Type B pancreatic cell (in vitro differentiated cells): Measurements from ENCODE around the gene GALNT10. TPM values are rescaled to one million over a fixed set of nuclear protein-coding genes. Genes with fewer than 3 reads are reported as not detected.

Experiments
- DNase-seq: peaks from one replicate; pipeline ENCODE4 v3.0.0; 2021; ENCODE audit warnings: mixed read lengths; ENCODE audit not compliant: unreplicated experiment; ENCODE audit errors: extremely low spot score
- H3K27ac Mint-ChIP-seq: 2 replicates; pipeline ENCODE4 v1.8.0; 2021; ENCODE audit warnings: mild to moderate bottlenecking, mixed read lengths
- H3K27me3 Mint-ChIP-seq: 2 replicates; pipeline ENCODE4 v1.8.0; 2021; ENCODE audit warnings: mixed read lengths
- H3K36me3 Mint-ChIP-seq: 2 replicates; pipeline ENCODE4 v1.8.0; 2021; ENCODE audit warnings: mixed read lengths
- H3K4me1 Mint-ChIP-seq: one replicate; pipeline ENCODE4 v1.8.0; 2021; ENCODE audit warnings: mixed read lengths; ENCODE audit not compliant: unreplicated experiment
- H3K4me3 Mint-ChIP-seq: 2 replicates; pipeline ENCODE4 v1.8.0; 2021; ENCODE audit warnings: mild to moderate bottlenecking, mixed read lengths
- H3K9me3 Mint-ChIP-seq: 2 replicates; pipeline ENCODE4 v1.8.0; 2021; ENCODE audit warnings: mixed read lengths
- total RNA-seq: library from RNA; stranded (reverse); gene quantifications from 2 replicates; pipeline ENCODE4 v1.2.1, GENCODE V29; 2021; ENCODE audit warnings: low replicate concordance
- TF ChIP-seq, protein P1 (sequence below): fragments of 200-600 bp; sonication (generic); conservative IDR thresholded peaks from 2 replicates; pipeline ENCODE4 v1.5.0; 2021; ENCODE audit warnings: antibody characterized with exemption, mild to moderate bottlenecking

The GALNT10 gene
- total RNA-seq, 1 donor from 2014 or later, result 23.0 TPM

GRCh38 chr5:154391788-154392187 lies 201.3 kb downstream of the GALNT10 start:
- DNase-seq, result no peak
- H3K9me3 Mint-ChIP-seq, result no peaks in the 10 kb centered on the region
- H3K27me3 Mint-ChIP-seq, result peaks cover 2% of the 10 kb centered on the region
- no peak overlapping the region for H3K4me3 Mint-ChIP-seq
- TF ChIP-seq, protein P1, sequence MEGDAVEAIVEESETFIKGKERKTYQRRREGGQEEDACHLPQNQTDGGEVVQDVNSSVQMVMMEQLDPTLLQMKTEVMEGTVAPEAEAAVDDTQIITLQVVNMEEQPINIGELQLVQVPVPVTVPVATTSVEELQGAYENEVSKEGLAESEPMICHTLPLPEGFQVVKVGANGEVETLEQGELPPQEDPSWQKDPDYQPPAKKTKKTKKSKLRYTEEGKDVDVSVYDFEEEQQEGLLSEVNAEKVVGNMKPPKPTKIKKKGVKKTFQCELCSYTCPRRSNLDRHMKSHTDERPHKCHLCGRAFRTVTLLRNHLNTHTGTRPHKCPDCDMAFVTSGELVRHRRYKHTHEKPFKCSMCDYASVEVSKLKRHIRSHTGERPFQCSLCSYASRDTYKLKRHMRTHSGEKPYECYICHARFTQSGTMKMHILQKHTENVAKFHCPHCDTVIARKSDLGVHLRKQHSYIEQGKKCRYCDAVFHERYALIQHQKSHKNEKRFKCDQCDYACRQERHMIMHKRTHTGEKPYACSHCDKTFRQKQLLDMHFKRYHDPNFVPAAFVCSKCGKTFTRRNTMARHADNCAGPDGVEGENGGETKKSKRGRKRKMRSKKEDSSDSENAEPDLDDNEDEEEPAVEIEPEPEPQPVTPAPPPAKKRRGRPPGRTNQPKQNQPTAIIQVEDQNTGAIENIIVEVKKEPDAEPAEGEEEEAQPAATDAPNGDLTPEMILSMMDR, result no peak
- peaks cover 15% of the 10 kb centered on the region for H3K4me1 Mint-ChIP-seq
- no peak overlapping the region for H3K27ac Mint-ChIP-seq
- H3K36me3 Mint-ChIP-seq, result no peaks in the 10 kb centered on the region

GRCh38 chr5:154393850-154394249 lies 203.3 kb downstream of the GALNT10 start:
- H3K4me1 Mint-ChIP-seq, result peaks cover 15% of the 10 kb centered on the region
- no peak overlapping the region for H3K27ac Mint-ChIP-seq
- no peak overlapping the region for H3K4me3 Mint-ChIP-seq
- H3K36me3 Mint-ChIP-seq, result no peaks in the 10 kb centered on the region
- no peaks in the 10 kb centered on the region for H3K9me3 Mint-ChIP-seq
- TF ChIP-seq, protein P1, result no peak
- no peak for DNase-seq
- H3K27me3 Mint-ChIP-seq, result peaks cover 2% of the 10 kb centered on the region

- DNase-seq, result no peak
- H3K27ac Mint-ChIP-seq, result no peak overlapping the region
Measured at GRCh38 chr5:154394307-154394706, 203.8 kb downstream of the GALNT10 start.

DNA sequence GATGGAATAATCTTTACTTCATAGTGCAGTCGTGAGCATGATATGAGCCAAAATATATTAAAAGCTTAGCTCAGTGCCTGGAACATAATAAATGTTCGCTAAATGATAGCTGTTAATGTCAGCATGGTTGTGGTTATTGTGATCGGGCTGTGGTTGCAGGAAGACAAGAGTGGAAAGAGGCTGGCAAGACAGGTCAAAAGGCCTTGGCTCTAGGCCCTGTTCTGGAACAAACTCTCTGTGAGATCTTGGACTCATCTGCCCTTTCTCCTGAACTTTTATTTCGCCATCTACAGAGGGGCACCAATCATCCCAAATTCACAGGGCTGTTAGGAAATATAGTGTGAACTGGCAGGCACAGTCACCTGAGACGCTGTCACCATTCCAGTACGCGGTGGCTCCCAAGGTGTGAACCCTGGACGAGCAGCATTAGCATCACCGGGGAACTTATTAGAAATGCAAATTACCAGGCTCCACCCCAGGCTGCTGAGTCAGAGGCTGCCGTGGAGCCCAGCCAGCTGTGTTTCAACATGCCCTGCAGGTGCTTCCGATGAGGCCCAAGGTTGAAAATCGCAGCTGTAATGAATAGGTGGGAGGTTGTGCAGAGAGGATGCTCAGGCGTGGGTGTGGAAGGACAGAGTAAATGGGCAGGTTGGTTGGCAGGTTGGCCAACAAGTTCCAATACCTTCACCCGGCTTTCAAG lies 205.0 kb downstream of the GALNT10 start:
- no peak for DNase-seq
- Mint-ChIP-seq H3K27me3 (peaks cover 2% of the 10 kb centered on the region), H3K9me3 (no peaks in the 10 kb centered on the region), H3K27ac (no peak overlapping the region), H3K36me3 (no peaks in the 10 kb centered on the region), H3K4me1 (peaks cover 5% of the 10 kb centered on the region), H3K4me3 (no peak overlapping the region)
- TF ChIP-seq, protein P1, result no peak

More at GRCh38 chr5:154394307-154394706, 203.8 kb downstream of the GALNT10 start:
- TF ChIP-seq, protein P1, result no peak
- Mint-ChIP-seq H3K36me3 (no peaks in the 10 kb centered on the region), H3K4me1 (peaks cover 15% of the 10 kb centered on the region), H3K9me3 (no peaks in the 10 kb centered on the region), H3K4me3 (no peak overlapping the region), H3K27me3 (peaks cover 2% of the 10 kb centered on the region)

DNA sequence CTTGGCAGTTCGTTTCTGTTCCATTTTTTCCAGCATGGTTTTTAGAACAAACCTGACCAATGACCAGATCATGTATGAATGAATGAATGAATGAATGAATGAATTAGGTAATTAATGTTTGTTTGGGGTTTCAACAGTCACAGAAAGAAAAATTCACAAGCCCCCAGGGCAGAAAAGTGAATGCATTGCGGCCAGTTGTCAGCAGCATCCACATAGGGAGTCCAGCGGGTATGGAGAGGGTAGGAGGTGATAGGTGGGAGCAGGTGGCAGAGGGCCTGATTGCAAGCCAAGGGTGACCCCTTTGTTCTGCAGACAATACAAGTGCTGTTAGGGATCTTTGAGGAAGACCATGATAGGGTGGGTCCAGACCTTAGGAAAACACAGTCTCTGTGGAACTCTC lies 205.6 kb downstream of the GALNT10 start:
- H3K4me1 Mint-ChIP-seq, result peaks cover 3% of the 10 kb centered on the region
- H3K4me3 Mint-ChIP-seq, result no peak overlapping the region
- no peak for DNase-seq
- H3K9me3 Mint-ChIP-seq, result no peaks in the 10 kb centered on the region
- H3K27ac Mint-ChIP-seq, result no peak overlapping the region
- peaks cover 2% of the 10 kb centered on the region for H3K27me3 Mint-ChIP-seq
- H3K36me3 Mint-ChIP-seq, result no peaks in the 10 kb centered on the region
- TF ChIP-seq, protein P1, result no peak
